HEK293 (cell line): ENCODE measurements around the gene DPH6.
"Not testable (repeated sequence)": the region's sequence is repeated elsewhere in the genome, so short reads cannot be mapped to it uniquely, and the experiment has no call there.

Experiments used
- CTCF ChIA-PET: fragments of 350-600 bp; formaldehyde crosslinking; extraction: SDS; loops from one replicate; lab custom pipeline; 2021; ENCODE audit warnings: antibody characterized with exemption; lab: Yijun Ruan, JAX
- POLR2A ChIA-PET: fragments of 300-600 bp; formaldehyde crosslinking; extraction: SDS; loops from one replicate; lab custom pipeline; 2020; ENCODE audit warnings: antibody characterized with exemption, inconsistent platforms; lab: Yijun Ruan, JAX
- H3K27ac ChIP-seq: fragments of 200-500 bp; sonication (Bioruptor generic); 2 replicates; pipeline ENCODE4 v1.5.1; 2014; ENCODE audit warnings: low read depth, low read length, control low read depth, inconsistent platforms; ENCODE audit errors: extremely low read depth
- H3K36me3 ChIP-seq, 2 experiments: fragments of 200-500 bp in 1 of 2; sonication (Bioruptor generic) in 1 of 2; 1 replicate in 1 of 2; 2 replicates in 1 of 2; pipeline ENCODE4 v1.5.1; 2014 to 2017; ENCODE audit warnings: inconsistent platforms in 2 of 2, low read length in 2 of 2; ENCODE audit not compliant: control insufficient read depth in 2 of 2, insufficient read depth in 1 of 2
- H3K4me1 ChIP-seq: fragments of 200-500 bp; sonication (Bioruptor generic); 2 replicates; pipeline ENCODE4 v1.5.1; 2014; ENCODE audit warnings: mild to moderate bottlenecking, low read length, inconsistent platforms; ENCODE audit not compliant: control insufficient read depth, insufficient read depth
- H3K4me3 ChIP-seq: 2 replicates; pipeline ENCODE4 v1.5.1; 2011; ENCODE audit warnings: low read depth, mild to moderate bottlenecking, control low read depth, low read length, moderate library complexity
- H3K9me3 ChIP-seq: fragments of 200-500 bp; sonication (Bioruptor generic); 2 replicates; pipeline ENCODE4 v1.5.1; 2014; ENCODE audit warnings: low read depth, low read length, inconsistent platforms; ENCODE audit not compliant: control insufficient read depth, insufficient read depth
- GLIS1 ChIP-seq: fragments of 450-650 bp; formaldehyde crosslinking; IDR thresholded peaks from 2 replicates; pipeline ENCODE4 v1.5.1; 2016; ENCODE audit warnings: missing biosample characterization, missing genetic modification characterization
- KLF8 ChIP-seq: fragments of 450-650 bp; formaldehyde crosslinking; IDR thresholded peaks from 2 replicates; pipeline ENCODE4 v1.5.1; 2016; ENCODE audit warnings: missing biosample characterization, missing genetic modification characterization
- PRDM2 ChIP-seq: fragments of 450-650 bp; formaldehyde crosslinking; IDR thresholded peaks from 2 replicates; pipeline ENCODE4 v1.5.1; 2016; ENCODE audit warnings: missing biosample characterization, missing genetic modification characterization, borderline replicate concordance
- ZBTB48 ChIP-seq: fragments of 450-650 bp; formaldehyde crosslinking; IDR thresholded peaks from 2 replicates; pipeline ENCODE4 v1.5.1; 2016; ENCODE audit warnings: missing biosample characterization, missing genetic modification characterization
- ZFP3 ChIP-seq: fragments of 450-650 bp; formaldehyde crosslinking; IDR thresholded peaks from 2 replicates; pipeline ENCODE4 v1.5.1; 2016; ENCODE audit warnings: low read depth, missing biosample characterization, missing genetic modification characterization
- ZNF146 ChIP-seq: fragments of 450-650 bp; formaldehyde crosslinking; IDR thresholded peaks from 2 replicates; pipeline ENCODE4 v1.5.1; 2016; ENCODE audit warnings: missing biosample characterization, missing genetic modification characterization
- ZNF513 ChIP-seq: fragments of 450-650 bp; IDR thresholded peaks from 2 replicates; pipeline ENCODE4 v1.5.1; 2018; ENCODE audit warnings: missing biosample characterization, missing genetic modification characterization
- ZNF623 ChIP-seq: fragments of 450-650 bp; formaldehyde crosslinking; IDR thresholded peaks from 2 replicates; pipeline ENCODE4 v1.5.1; 2016; ENCODE audit warnings: missing biosample characterization, missing genetic modification characterization
- ZNF629 ChIP-seq: fragments of 450-650 bp; formaldehyde crosslinking; IDR thresholded peaks from 2 replicates; pipeline ENCODE4 v1.5.1; 2017; ENCODE audit warnings: missing biosample characterization, missing genetic modification characterization
- ZSCAN30 ChIP-seq: fragments of 450-650 bp; IDR thresholded peaks from 2 replicates; pipeline ENCODE4 v1.5.1; 2018; ENCODE audit warnings: missing biosample characterization, mild to moderate bottlenecking, missing genetic modification characterization, moderate library complexity
- ZSCAN4 ChIP-seq: fragments of 450-650 bp; formaldehyde crosslinking; IDR thresholded peaks from 2 replicates; pipeline ENCODE4 v1.5.1; 2017; ENCODE audit warnings: missing biosample characterization, missing genetic modification characterization
- ZSCAN5A ChIP-seq: fragments of 450-650 bp; formaldehyde crosslinking; IDR thresholded peaks from 2 replicates; pipeline ENCODE4 v1.5.1; 2016; ENCODE audit warnings: missing biosample characterization, missing genetic modification characterization

The DPH6 gene

GRCh38 chr15:35595656-35596055, 49.7 kb upstream of the DPH6 start (continued):
- TF ChIP-seq ZNF513 (tag by site-specific recombination) (no peak), PRDM2 (tag by site-specific recombination) (no peak), ZNF623 (tag by site-specific recombination) (no peak), ZBTB48 (tag by site-specific recombination) (no peak), ZSCAN4 (tag by site-specific recombination) (no peak)

GRCh38 chr15:35591987-35592386, 46.0 kb upstream of the DPH6 start:
- CTCF ChIA-PET, POLR2A ChIA-PET, H3K27ac ChIP-seq, H3K36me3 ChIP-seq, H3K4me3 ChIP-seq, H3K9me3 ChIP-seq, H3K4me1 ChIP-seq: not testable (repeated sequence)

- ChIA-PET CTCF (no interaction called here), POLR2A (no interaction called here)
- Histone ChIP-seq H3K4me1 (no peaks in the 10 kb centered on the region), H3K27ac (no peak overlapping the region)
- TF ChIP-seq ZFP3 (tag by site-specific recombination) (no peak), ZNF629 (tag by site-specific recombination) (no peak), KLF8 (no peak), ZNF146 (no peak), ZSCAN30 (tag by site-specific recombination) (no peak), ZSCAN5A (no peak), GLIS1 (tag by site-specific recombination) (no peak)
- TF ChIP-seq, all 188 proteins: peak for 0
- no peaks in the 10 kb centered on the region for H3K36me3 ChIP-seq
- H3K4me3 ChIP-seq, result no peak overlapping the region
- no peaks in the 10 kb centered on the region for H3K9me3 ChIP-seq
These were observed 38.0 kb upstream of the DPH6 start for GRCh38 chr15:35583863-35584528.
